Gastroesophageal sphincter (tissue), 4 donors: ENCODE results near the gene PRKRA. TPM values are rescaled to one million over a fixed set of nuclear protein-coding genes. Genes with fewer than 3 reads are reported as not detected.

Experiments
- ATAC-seq: fragments of 150-250 bp; one replicate; pipeline ENCODE4 v1.9.1; 2016; ENCODE audit warnings: mild to moderate bottlenecking, moderate library complexity
- H3K27ac ChIP-seq, 4 donors: fragments of 200-600 bp; sonication (generic) in 3 of 4; 1 replicate in 3 of 4; 2 replicates in 1 of 4; pipeline ENCODE4 v1.5.1; 2016 to 2019
- H3K27me3 ChIP-seq: fragments of 200-600 bp; sonication (generic); one replicate; pipeline ENCODE4 v1.5.1; 2019
- H3K36me3 ChIP-seq, 2 donors: fragments of 200-600 bp; sonication (generic); one replicate each; pipeline ENCODE4 v1.5.1; 2019; ENCODE audit warnings: control low read depth in 1 of 2
- H3K4me1 ChIP-seq, 3 donors: fragments of 200-600 bp; sonication (generic); 1 replicate in 2 of 3; 2 replicates in 1 of 3; pipeline ENCODE4 v1.5.1; 2016 to 2019; ENCODE audit warnings: control low read depth in 2 of 3
- H3K4me3 ChIP-seq, 2 donors: fragments of 200-600 bp; sonication (generic); one replicate each; pipeline ENCODE4 v1.5.1; 2019; ENCODE audit warnings: mild to moderate bottlenecking in 1 of 2, moderate library complexity in 1 of 2
- H3K9me3 ChIP-seq, 3 donors: fragments of 200-600 bp; sonication (generic); one replicate each; pipeline ENCODE4 v1.5.1; 2017 to 2019; ENCODE audit warnings: control low read depth in 2 of 3
- CTCF ChIP-seq, 4 experiments: fragments of 200-600 bp in 2 of 4; fragments of 450-650 bp in 2 of 4; sonication (generic) in 1 of 4; IDR thresholded peaks; one replicate each; pipeline ENCODE4 v1.5.1; 2017 to 2019; ENCODE audit warnings: antibody characterized with exemption in 4 of 4, mild to moderate bottlenecking in 2 of 4, moderate library complexity in 2 of 4
- EP300 ChIP-seq: sonication (generic); formaldehyde crosslinking; IDR thresholded peaks from one replicate; pipeline ENCODE4 v1.6.1; 2017; ENCODE audit warnings: antibody characterized with exemption, mild to moderate bottlenecking
- POLR2A ChIP-seq, 2 donors: fragments of 450-650 bp; IDR thresholded peaks; one replicate each; pipeline ENCODE4 v1.6.1; 2017; ENCODE audit warnings: antibody characterized with exemption in 2 of 2, mild to moderate bottlenecking in 2 of 2, moderate library complexity in 1 of 2
- POLR2AphosphoS5 ChIP-seq: sonication (generic); formaldehyde crosslinking; IDR thresholded peaks from one replicate; pipeline ENCODE4 v1.6.1; 2017; ENCODE audit warnings: antibody characterized with exemption
- WGBS, 2 donors: methylation state at CpG; one replicate each; pipeline ENCODE4 v1.1.5; 2018; ENCODE audit warnings: low coverage in 1 of 2; 5-methylcytosine and 5-hydroxymethylcytosine counted together
- total RNA-seq, 4 donors: library from RNA; depleted of rRNA; stranded (reverse); fragments of >200 nt; gene quantifications; one replicate each; pipeline ENCODE4 v1.1.0, GENCODE V29; 2016

The PRKRA gene
- total RNA-seq, 4 donors from 2014 or later, result 72.2 to 89.9 (median 82.4) TPM

GRCh38 chr2:178452334-178452733, 1.4 kb upstream of the PRKRA start:
- peak overlapping the region in 3 of 4 donors; percentile 81 to 96 (median 94) for H3K27ac ChIP-seq
- no peaks in the 10 kb centered on the region for H3K9me3 ChIP-seq
- ATAC-seq, result no peak
- H3K36me3 ChIP-seq, result peaks cover 0 to 9% of the 10 kb centered on the region in 2 donors
- no peak overlapping the region for H3K4me3 ChIP-seq
- H3K4me1 ChIP-seq, result peaks cover 3 to 35% (median 12%) of the 10 kb centered on the region in 3 donors
- WGBS, 2 donors, result 100% methylated on average over 2 of the region's 2 CpGs
- no peaks in the 10 kb centered on the region for H3K27me3 ChIP-seq
- TF ChIP-seq EP300 (no peak), POLR2A (IDR thresholded peaks at IDR 0.05) (no peak)

- WGBS, 2 donors, result no CpG with 5 or more reads among the region's 25 CpGs
- ATAC-seq, result no peak
These were observed 526 bp downstream of the PRKRA start for GRCh38 chr2:178450524-178450773.

GRCh38 chr2:178449700-178450523, 1.1 kb downstream of the PRKRA start:
- Histone ChIP-seq H3K27me3 (no peaks in the 10 kb centered on the region), H3K9me3 (no peaks in the 10 kb centered on the region), H3K27ac (peak overlapping the region; percentile 75 to 96 (median 95)), H3K4me3 (peak overlapping the region; percentile 48 to 64), H3K36me3 (peaks cover 0 to 32% of the 10 kb centered on the region in 2 donors), H3K4me1 (peaks cover 3 to 35% (median 12%) of the 10 kb centered on the region in 3 donors)
- TF ChIP-seq EP300 (no peak), CTCF (IDR thresholded peaks at IDR 0.05) (no peak), POLR2AphosphoS5 (no peak), POLR2A (IDR thresholded peaks at IDR 0.05) (no peak)
- no peak for ATAC-seq
- WGBS, 2 donors, result 8 to 12% methylated on average over 8 to 17 of the region's 18 CpGs

More at GRCh38 chr2:178450524-178450773, 526 bp downstream of the PRKRA start:
- H3K9me3 ChIP-seq, result no peaks in the 10 kb centered on the region
- H3K27ac ChIP-seq, result peak overlapping the region; percentile 75 to 96 (median 95)
- TF ChIP-seq POLR2AphosphoS5 (no peak), CTCF (IDR thresholded peaks at IDR 0.05) (no peak), POLR2A (IDR thresholded peaks at IDR 0.05) (no peak), EP300 (no peak)
- H3K4me1 ChIP-seq, result peaks cover 3 to 35% (median 12%) of the 10 kb centered on the region in 3 donors
- peak overlapping the region; percentile 48 to 64 for H3K4me3 ChIP-seq
- H3K36me3 ChIP-seq, result peaks cover 0 to 26% of the 10 kb centered on the region in 2 donors
- no peaks in the 10 kb centered on the region for H3K27me3 ChIP-seq

- Histone ChIP-seq H3K4me1 (peaks cover 3 to 35% (median 12%) of the 10 kb centered on the region in 3 donors), H3K9me3 (no peaks in the 10 kb centered on the region), H3K4me3 (peak overlapping the region in 1 of 2 donors; percentile 64), H3K36me3 (peaks cover 0 to 40% of the 10 kb centered on the region in 2 donors), H3K27ac (peak overlapping the region in 2 of 4 donors; percentile 94 to 96), H3K27me3 (no peaks in the 10 kb centered on the region)
- no peak for TF ChIP-seq POLR2AphosphoS5
- no peak for TF ChIP-seq CTCF (IDR thresholded peaks at IDR 0.05)
- no peak for TF ChIP-seq POLR2A (IDR thresholded peaks at IDR 0.05)
- no peak for TF ChIP-seq EP300
- ATAC-seq, result no peak
- 40 to 46% methylated on average over 4 of the region's 4 CpGs for WGBS, 2 donors
These were observed 1.9 kb downstream of the PRKRA start for GRCh38 chr2:178448968-178449661.

- TF ChIP-seq CTCF (IDR thresholded peaks at IDR 0.05) (no peak), EP300 (no peak), POLR2A (IDR thresholded peaks at IDR 0.05) (no peak), POLR2AphosphoS5 (no peak)
- Histone ChIP-seq H3K4me3 (no peak overlapping the region), H3K36me3 (peaks cover 0 to 98% of the 10 kb centered on the region in 2 donors), H3K9me3 (no peaks in the 10 kb centered on the region), H3K27me3 (no peaks in the 10 kb centered on the region), H3K27ac (no peak overlapping the region), H3K4me1 (peaks cover 0 to 4% (median 0%) of the 10 kb centered on the region in 3 donors)
- ATAC-seq, result no peak
- 73 to 91% methylated on average over 2 of the region's 2 CpGs for WGBS, 2 donors
These were observed 9.5 kb downstream of the PRKRA start for GRCh38 chr2:178441426-178441825.
